Neural cell (in vitro differentiated cells): Measurements from ENCODE around the gene PDE3B. TPM values are rescaled to one million over a fixed set of nuclear protein-coding genes. Genes with fewer than 3 reads are reported as not detected.

Experiments used
- H2AFZ ChIP-seq: fragments of 200-600, 300-800 bp; sonication (generic), shearing (Covaris generic); 2 replicates; pipeline ENCODE4 v1.6.0; 2014; ENCODE audit warnings: low read depth, mild to moderate bottlenecking, antibody characterized with exemption, low read length, moderate library complexity
- H3F3A ChIP-seq: fragments of 200-600 bp; shearing (Covaris generic); 2 replicates; pipeline ENCODE4 v1.6.1; 2016; ENCODE audit warnings: mild to moderate bottlenecking, moderate library complexity, mixed read lengths, antibody characterized with exemption, low read length; ENCODE audit not compliant: insufficient read depth, poor library complexity, severe bottlenecking
- H3K27ac ChIP-seq: fragments of 200-600, 300-800 bp; sonication (generic), shearing (Covaris generic); 2 replicates; pipeline ENCODE4 v1.5.1; 2014; ENCODE audit warnings: mild to moderate bottlenecking, low read length, moderate library complexity
- H3K27me3 ChIP-seq: fragments of 300-800, 200-600 bp; sonication (generic), shearing (Covaris generic); 2 replicates; pipeline ENCODE4 v1.6.0; 2014; ENCODE audit warnings: mild to moderate bottlenecking, low read depth, low read length, moderate library complexity; ENCODE audit not compliant: insufficient read depth
- H3K36me3 ChIP-seq: fragments of 300-800, 200-600 bp; sonication (generic), shearing (Covaris generic); 2 replicates; pipeline ENCODE4 v1.5.1; 2014; ENCODE audit warnings: mild to moderate bottlenecking, antibody characterized with exemption, low read length, moderate library complexity; ENCODE audit not compliant: insufficient read depth
- H3K4me2 ChIP-seq: fragments of 300-800, 200-600 bp; sonication (generic), shearing (Covaris generic); 2 replicates; pipeline ENCODE4 v1.6.0; 2014; ENCODE audit warnings: mild to moderate bottlenecking, low read length
- H3K4me3 ChIP-seq: fragments of 300-800, 200-600 bp; sonication (generic), shearing (Covaris generic); 2 replicates; pipeline ENCODE4 v1.5.1; 2014; ENCODE audit warnings: mild to moderate bottlenecking, low read length, moderate library complexity
- H3K79me2 ChIP-seq: fragments of 200-600 bp; shearing (Covaris generic); replicated peaks from 2 replicates; pipeline ENCODE4 v1.6.0; 2014; ENCODE audit warnings: mild to moderate bottlenecking, low read length, moderate library complexity; ENCODE audit not compliant: insufficient read depth
- H3K9ac ChIP-seq: fragments of 300-800, 200-600 bp; sonication (generic), shearing (Covaris generic); 2 replicates; pipeline ENCODE4 v1.6.1; 2016; ENCODE audit warnings: mild to moderate bottlenecking, low read length, mixed read lengths
- H3K9me2 ChIP-seq: fragments of 200-600 bp; shearing (Covaris generic); 2 replicates; pipeline ENCODE4 v1.6.1; 2016; ENCODE audit warnings: mild to moderate bottlenecking, low read length, mixed read lengths; ENCODE audit not compliant: insufficient read depth
- H3K9me3 ChIP-seq: fragments of 200-600, 300-800 bp; sonication (generic), shearing (Covaris generic); 2 replicates; pipeline ENCODE4 v1.6.1; 2016; ENCODE audit warnings: mild to moderate bottlenecking, mixed run types, low read length, moderate library complexity, mixed read lengths
- H4K20me1 ChIP-seq: fragments of 200-600 bp; shearing (Covaris generic); 2 replicates; pipeline ENCODE4 v1.6.1; 2016; ENCODE audit warnings: mild to moderate bottlenecking, mixed run types; ENCODE audit not compliant: insufficient read depth
- EP300 ChIP-seq: fragments of 450-650 bp; conservative IDR thresholded peaks from 2 replicates; pipeline ENCODE4 v1.6.1; 2014; ENCODE audit warnings: antibody characterized with exemption, mild to moderate bottlenecking, moderate library complexity; ENCODE audit not compliant: poor library complexity, severe bottlenecking
- EZH2 ChIP-seq: fragments of 200-600, 300-800 bp; shearing (Covaris generic), sonication (generic); IDR thresholded peaks from 2 replicates; pipeline ENCODE4 v1.6.1; 2014; ENCODE audit warnings: antibody characterized with exemption, low read length, borderline replicate concordance, mild to moderate bottlenecking; ENCODE audit not compliant: insufficient read depth, poor library complexity, severe bottlenecking
- MXI1 ChIP-seq: fragments of 450-650 bp; conservative IDR thresholded peaks from 2 replicates; pipeline ENCODE4 v1.6.1; 2014; ENCODE audit warnings: antibody characterized with exemption, mild to moderate bottlenecking; ENCODE audit not compliant: poor library complexity, severe bottlenecking
- POLR2AphosphoS5 ChIP-seq: IDR thresholded peaks from 2 replicates; pipeline ENCODE4 v1.6.1; 2012
- RAD21 ChIP-seq: fragments of 450-650 bp; conservative IDR thresholded peaks from 2 replicates; pipeline ENCODE4 v1.6.1; 2014; ENCODE audit warnings: antibody characterized with exemption, mild to moderate bottlenecking, moderate library complexity
- SMC3 ChIP-seq: fragments of 450-650 bp; conservative IDR thresholded peaks from 2 replicates; pipeline ENCODE4 v1.6.1; 2014; ENCODE audit warnings: antibody characterized with exemption, mild to moderate bottlenecking, moderate library complexity; ENCODE audit not compliant: poor library complexity
- TAF1 ChIP-seq: IDR thresholded peaks from 2 replicates; pipeline ENCODE4 v1.6.1; 2012; ENCODE audit warnings: low read depth
- polyA plus RNA-seq: library from polyadenylated mRNA; depleted of rRNA; stranded (reverse); fragments of >200 nt; gene quantifications from 2 replicates; pipeline ENCODE4 v1.2.3, GENCODE V29; 2014
- TF ChIP-seq, protein P1 (sequence below): IDR thresholded peaks from 2 replicates; pipeline ENCODE4 v1.6.1; 2012; ENCODE audit warnings: borderline replicate concordance
- TF ChIP-seq, protein P2 (sequence below): fragments of 450-650 bp; IDR thresholded peaks from 2 replicates; pipeline ENCODE4 v1.5.1; 2014; ENCODE audit warnings: antibody characterized with exemption, mild to moderate bottlenecking, moderate library complexity; ENCODE audit not compliant: poor library complexity, severe bottlenecking

Gene PDE3B
- polyA plus RNA-seq, 1 donor from 2014 or later: 13.8 TPM

DNA sequence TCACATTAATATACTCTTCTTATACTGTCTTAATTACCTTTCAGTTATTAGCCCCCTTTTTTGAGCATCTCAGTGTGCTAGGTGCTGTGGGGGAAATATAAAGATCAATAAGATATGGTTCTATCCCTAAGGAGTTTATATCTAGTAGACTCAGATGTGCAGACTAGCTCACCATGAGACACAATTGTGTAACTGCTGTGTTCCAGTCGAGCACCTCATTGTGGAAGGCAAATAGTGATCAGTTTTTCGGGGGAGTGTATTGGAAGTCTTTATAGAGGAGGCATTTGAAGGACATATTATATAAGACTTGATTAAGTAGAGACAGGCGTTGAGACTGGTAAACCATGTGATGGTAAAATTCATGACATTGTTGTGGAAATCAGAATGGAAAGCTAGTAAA is 11.8 kb downstream of the PDE3B start:
- no peaks in the 10 kb centered on the region for H3K36me3 ChIP-seq
- no peak overlapping the region for H3K9ac ChIP-seq
- H3K27ac ChIP-seq: no peak overlapping the region
- TF ChIP-seq EP300 (no peak), TAF1 (no peak), EZH2 (no peak), MXI1 (no peak), SMC3 (no peak), RAD21 (no peak), POLR2AphosphoS5 (no peak)
- TF ChIP-seq, protein P1, sequence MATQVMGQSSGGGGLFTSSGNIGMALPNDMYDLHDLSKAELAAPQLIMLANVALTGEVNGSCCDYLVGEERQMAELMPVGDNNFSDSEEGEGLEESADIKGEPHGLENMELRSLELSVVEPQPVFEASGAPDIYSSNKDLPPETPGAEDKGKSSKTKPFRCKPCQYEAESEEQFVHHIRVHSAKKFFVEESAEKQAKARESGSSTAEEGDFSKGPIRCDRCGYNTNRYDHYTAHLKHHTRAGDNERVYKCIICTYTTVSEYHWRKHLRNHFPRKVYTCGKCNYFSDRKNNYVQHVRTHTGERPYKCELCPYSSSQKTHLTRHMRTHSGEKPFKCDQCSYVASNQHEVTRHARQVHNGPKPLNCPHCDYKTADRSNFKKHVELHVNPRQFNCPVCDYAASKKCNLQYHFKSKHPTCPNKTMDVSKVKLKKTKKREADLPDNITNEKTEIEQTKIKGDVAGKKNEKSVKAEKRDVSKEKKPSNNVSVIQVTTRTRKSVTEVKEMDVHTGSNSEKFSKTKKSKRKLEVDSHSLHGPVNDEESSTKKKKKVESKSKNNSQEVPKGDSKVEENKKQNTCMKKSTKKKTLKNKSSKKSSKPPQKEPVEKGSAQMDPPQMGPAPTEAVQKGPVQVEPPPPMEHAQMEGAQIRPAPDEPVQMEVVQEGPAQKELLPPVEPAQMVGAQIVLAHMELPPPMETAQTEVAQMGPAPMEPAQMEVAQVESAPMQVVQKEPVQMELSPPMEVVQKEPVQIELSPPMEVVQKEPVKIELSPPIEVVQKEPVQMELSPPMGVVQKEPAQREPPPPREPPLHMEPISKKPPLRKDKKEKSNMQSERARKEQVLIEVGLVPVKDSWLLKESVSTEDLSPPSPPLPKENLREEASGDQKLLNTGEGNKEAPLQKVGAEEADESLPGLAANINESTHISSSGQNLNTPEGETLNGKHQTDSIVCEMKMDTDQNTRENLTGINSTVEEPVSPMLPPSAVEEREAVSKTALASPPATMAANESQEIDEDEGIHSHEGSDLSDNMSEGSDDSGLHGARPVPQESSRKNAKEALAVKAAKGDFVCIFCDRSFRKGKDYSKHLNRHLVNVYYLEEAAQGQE: no peak
- TF ChIP-seq, protein P2, sequence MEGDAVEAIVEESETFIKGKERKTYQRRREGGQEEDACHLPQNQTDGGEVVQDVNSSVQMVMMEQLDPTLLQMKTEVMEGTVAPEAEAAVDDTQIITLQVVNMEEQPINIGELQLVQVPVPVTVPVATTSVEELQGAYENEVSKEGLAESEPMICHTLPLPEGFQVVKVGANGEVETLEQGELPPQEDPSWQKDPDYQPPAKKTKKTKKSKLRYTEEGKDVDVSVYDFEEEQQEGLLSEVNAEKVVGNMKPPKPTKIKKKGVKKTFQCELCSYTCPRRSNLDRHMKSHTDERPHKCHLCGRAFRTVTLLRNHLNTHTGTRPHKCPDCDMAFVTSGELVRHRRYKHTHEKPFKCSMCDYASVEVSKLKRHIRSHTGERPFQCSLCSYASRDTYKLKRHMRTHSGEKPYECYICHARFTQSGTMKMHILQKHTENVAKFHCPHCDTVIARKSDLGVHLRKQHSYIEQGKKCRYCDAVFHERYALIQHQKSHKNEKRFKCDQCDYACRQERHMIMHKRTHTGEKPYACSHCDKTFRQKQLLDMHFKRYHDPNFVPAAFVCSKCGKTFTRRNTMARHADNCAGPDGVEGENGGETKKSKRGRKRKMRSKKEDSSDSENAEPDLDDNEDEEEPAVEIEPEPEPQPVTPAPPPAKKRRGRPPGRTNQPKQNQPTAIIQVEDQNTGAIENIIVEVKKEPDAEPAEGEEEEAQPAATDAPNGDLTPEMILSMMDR: no peak
- H3K27me3 ChIP-seq: no peaks in the 10 kb centered on the region
- no peaks in the 10 kb centered on the region for H3K9me2 ChIP-seq
- no peaks in the 10 kb centered on the region for H4K20me1 ChIP-seq
- H3K79me2 ChIP-seq: peaks cover 6% of the 10 kb centered on the region
- no peak overlapping the region for H3K4me3 ChIP-seq
- no peaks in the 10 kb centered on the region for H3K9me3 ChIP-seq
- H3F3A ChIP-seq: no peaks in the 10 kb centered on the region
- no peak overlapping the region for H2AFZ ChIP-seq
- no peak overlapping the region for H3K4me2 ChIP-seq

DNA sequence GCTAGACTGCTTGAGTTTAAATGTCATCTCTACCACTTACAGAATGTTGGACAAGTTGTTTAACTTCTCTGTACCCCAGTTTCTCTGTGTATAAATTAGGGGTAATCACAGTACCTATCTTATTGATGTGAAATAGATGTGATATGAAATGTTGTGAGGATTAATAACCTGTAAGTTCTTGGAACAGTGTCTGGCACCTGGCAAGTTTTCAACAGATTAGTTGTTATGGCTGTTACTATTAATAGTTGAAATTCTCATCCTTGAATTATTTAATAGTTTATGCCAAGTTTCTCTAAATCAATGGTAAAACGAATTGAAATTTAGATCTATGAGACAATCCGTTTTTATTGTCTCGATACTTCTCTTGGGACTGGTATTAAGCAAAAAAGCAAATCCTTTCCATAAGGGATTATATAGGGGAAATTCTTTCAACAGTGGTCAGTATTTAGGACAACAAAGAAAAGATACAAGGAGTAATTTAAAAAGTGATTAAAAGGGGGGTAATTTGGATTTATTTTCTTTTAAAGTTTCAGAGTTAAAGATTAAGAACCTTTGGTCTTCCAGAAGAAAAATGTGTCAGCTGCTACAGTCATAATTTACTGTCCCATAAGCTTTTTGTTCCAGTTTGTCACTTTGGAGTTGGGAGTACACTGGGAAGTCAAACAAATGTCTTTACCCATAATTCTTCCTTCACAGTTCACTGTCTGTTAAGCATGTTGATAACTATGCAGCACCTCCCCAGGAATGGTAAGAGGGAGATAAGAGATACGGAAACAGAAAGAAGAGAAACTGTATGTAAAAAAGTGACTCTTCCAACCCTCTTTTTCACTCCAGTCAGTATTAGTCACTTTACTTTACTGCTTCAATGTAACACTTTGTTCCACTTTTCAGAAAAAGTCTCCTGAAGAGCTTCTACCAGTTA is 13.2 kb downstream of the PDE3B start:
- no peak overlapping the region for H2AFZ ChIP-seq
- H3K36me3 ChIP-seq: no peaks in the 10 kb centered on the region
- TF ChIP-seq MXI1 (no peak), EP300 (no peak), EZH2 (no peak), SMC3 (no peak), TAF1 (no peak), RAD21 (no peak), POLR2AphosphoS5 (no peak)
- TF ChIP-seq, protein P1: no peak
- TF ChIP-seq, protein P2: no peak
- no peaks in the 10 kb centered on the region for H3F3A ChIP-seq
- no peak overlapping the region for H3K4me2 ChIP-seq
- no peaks in the 10 kb centered on the region for H3K9me2 ChIP-seq
- no peak overlapping the region for H3K4me3 ChIP-seq
- H4K20me1 ChIP-seq: no peaks in the 10 kb centered on the region
- H3K9me3 ChIP-seq: no peaks in the 10 kb centered on the region
- H3K27ac ChIP-seq: no peak overlapping the region
- no peaks in the 10 kb centered on the region for H3K27me3 ChIP-seq
- H3K79me2 ChIP-seq: peaks cover 3% of the 10 kb centered on the region
- H3K9ac ChIP-seq: no peak overlapping the region
